ENCODE data around the gene SP8. TPM values are rescaled to one million over a fixed set of nuclear protein-coding genes. Genes with fewer than 3 reads are reported as not detected.
"Not testable (repeated sequence)": the region's sequence is repeated elsewhere in the genome, so short reads cannot be mapped to it uniquely, and the experiment has no call there.

SP8 gene
- total RNA-seq, result 4.5 TPM

DNA sequence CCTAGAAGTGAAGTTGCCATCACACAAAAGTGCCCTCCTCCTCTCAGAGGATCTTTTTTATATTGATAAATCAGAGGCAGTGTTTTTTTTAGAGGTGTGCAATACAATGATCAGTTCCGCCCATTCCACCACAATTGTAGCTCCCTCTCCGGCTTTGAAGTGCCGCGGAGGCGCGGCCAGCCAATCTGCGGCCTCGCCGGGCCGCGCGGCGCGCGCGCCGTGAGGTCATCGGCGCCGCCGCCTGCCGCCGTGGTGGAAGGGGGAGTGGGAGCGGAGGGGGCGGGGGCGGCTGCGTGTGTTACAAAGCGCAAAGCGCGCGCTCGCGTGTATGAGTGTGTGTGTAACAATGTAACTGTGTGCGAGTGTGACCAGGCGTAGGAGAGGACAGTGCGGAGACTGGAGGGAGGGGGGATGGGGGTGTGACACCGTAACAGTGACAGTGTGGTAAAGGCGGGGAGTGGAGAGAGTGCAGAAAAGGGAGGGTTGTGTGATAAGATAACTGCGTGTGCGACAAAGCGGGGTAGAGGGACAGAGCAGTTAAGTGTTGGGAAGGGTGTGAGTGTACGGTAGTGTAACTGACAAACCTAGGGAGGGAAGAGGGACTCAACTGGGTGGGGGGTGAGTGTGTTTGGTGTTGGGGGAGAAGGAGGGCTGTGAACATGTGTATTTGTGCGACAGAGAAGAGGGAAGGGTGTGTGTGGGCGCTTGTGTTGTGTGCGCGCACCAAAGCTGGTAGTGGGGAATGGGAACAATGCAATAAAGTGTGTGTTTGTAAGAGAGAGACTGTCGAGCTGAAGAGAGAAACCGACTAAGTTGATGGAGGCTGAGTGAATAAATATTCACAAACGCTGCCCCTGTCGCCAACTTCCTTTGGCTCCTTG, at the start of gene SP8:
Gene SP8, minus strand, starts transcription at position 108 of the 881 bp plus-strand sequence. Its CDS starts 88 bp downstream, at position 20.
- peak; percentile 56 to 72 for DNase-seq (ENCODE audit: low spot score in 2 of 2)
- FAIRE-seq, result no peak

DNA sequence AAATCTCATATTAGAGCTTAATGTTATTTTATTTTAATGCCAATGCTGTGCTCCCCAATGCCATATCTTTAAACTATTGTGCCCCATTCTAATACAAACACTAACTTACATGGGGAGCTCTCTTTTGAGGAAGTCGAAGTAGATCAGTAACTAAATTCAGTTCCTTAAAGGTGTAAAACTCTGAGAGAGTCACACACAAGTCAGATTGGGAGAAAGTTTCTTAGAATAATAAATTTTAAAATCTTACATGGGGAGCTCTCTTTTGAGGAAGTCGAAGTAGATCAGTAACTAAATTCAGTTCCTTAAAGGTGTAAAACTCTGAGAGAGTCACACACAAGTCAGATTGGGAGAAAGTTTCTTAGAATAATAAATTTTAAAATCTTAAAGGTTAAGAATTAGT, 49.7 kb upstream of the SP8 start:
- DNase-seq (ENCODE audit: low spot score in 2 of 2); FAIRE-seq: not testable (repeated sequence)

DNA sequence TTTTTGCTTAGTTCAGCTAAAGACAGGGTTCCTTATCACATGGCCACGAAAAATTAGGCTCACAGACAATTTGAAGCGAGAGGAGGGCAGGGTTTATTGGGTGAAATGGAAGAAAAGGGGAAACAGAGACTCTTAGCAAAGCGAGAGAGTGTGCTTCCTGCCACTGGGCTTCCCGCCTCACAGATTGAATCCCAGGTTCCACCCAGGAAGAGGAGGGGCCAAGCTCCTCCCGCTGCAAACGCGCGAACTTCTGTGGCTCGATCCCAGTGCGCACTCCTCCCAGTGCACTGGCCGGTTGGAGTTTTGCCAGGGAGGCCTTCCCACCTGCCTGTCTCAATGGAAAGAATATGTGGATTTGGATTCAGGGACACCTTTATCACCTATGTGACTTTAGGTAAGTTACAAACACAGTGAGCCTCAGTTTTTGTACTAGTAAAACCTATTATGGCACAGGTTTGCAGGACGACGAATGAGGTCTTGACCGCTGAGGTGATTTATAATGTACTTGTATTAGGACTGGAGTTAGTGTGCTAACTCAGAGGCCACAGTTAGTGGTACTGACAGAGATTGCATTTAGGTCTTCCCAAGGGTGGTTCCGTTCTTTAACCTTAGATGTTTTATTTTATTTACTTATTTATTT, 48.5 kb upstream of the SP8 start:
- FAIRE-seq (no peak), DNase-seq (ENCODE audit: low spot score in 2 of 2) (no peak)

DNA sequence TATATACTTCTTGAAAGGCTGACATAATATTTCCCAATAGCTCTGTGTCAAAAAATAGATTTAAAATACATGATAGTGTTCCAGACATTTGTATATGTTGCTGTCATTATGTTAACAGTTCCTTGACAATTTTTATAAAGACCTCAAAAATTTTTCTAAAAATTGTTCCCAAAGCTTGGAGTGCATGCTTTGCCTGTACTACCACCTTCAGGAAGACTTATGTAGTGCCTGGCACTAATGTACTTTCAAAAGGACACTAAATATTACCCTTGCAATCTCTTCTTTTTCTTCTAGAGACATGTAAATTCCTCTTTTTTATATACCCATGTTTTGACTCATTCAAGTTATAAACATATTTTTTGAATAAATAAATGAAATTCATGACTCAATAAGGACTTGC, 48.0 kb upstream of the SP8 start:
- FAIRE-seq (no peak), DNase-seq (ENCODE audit: low spot score in 2 of 2) (no peak)

- DNase-seq (ENCODE audit: low spot score in 2 of 2) (no peak), FAIRE-seq (no peak)
Observed at GRCh38 chr7:20831956-20832355, 45.3 kb upstream of the SP8 start.

GRCh38 chr7:20831451-20831850, 44.8 kb upstream of the SP8 start:
- FAIRE-seq (no peak), DNase-seq (ENCODE audit: low spot score in 2 of 2) (no peak)

GRCh38 chr7:20828947-20829346, 42.3 kb upstream of the SP8 start:
- FAIRE-seq, result no peak
- DNase-seq (ENCODE audit: low spot score in 2 of 2), result no peak

DNA sequence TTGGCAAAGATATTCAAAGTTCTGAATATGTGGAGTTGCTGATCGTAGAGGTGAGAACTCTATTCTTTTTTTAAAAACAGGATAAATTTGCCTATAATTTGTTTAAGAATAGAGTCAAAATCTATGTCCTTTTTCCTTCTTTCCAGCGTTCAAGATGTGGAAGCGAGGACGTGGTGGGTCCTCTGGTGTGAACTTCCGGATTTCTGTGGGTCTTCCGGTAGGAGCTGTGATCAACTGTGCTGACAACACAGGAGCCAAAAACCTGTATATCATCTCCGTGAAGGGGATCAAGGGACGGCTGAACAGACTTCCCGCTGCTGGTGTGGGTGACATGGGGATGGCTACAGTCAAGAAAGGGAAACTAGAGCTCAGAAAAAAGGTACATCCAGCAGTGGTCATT, 40.5 kb upstream of the SP8 start:
- FAIRE-seq (no peak), DNase-seq (ENCODE audit: low spot score in 2 of 2) (no peak)

DNA sequence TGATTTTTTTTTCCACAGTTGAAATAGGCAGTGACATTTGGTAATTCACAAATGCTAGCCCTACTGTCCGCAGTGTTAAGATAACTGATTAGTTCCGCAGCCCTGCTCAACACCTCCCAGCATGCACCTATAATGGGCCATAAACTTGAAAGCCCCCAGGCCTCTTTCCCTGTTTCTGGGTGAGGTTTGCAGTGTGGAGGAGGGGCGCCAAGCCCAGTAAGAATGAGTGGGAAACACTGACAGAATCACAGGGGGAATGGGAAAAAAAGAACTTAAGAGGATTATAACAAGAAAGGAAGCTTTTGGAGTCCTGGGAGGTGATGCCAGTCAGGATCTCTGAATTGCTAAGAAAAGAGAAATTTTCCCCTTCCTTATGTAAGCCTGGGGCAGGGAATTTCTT, 39.6 kb upstream of the SP8 start:
- DNase-seq (ENCODE audit: low spot score in 2 of 2) (no peak), FAIRE-seq (no peak)

GRCh38 chr7:20825555-20825954, 38.9 kb upstream of the SP8 start:
- DNase-seq (ENCODE audit: low spot score in 2 of 2) (no peak), FAIRE-seq (no peak)

DNA sequence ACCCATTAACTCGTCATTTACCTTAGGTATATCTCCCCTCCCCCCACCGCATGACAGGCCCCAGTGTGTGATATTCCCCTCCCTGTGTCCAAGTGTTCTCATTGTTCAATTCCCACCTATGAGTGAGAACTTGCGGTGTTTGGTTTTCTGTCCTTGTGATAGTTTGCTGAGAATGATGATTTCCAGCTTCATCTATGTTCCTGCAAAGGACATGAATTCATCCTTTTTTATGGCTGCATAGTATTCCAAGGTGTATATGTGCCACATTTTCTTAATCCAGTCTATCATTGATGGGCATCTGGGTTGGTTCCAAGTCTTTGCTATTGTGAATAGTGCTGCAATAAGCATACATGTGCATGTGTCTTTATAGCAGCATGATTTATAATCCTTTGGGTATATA, 34.7 kb upstream of the SP8 start:
- not testable (repeated sequence) for DNase-seq (ENCODE audit: low spot score in 2 of 2); FAIRE-seq

DNA sequence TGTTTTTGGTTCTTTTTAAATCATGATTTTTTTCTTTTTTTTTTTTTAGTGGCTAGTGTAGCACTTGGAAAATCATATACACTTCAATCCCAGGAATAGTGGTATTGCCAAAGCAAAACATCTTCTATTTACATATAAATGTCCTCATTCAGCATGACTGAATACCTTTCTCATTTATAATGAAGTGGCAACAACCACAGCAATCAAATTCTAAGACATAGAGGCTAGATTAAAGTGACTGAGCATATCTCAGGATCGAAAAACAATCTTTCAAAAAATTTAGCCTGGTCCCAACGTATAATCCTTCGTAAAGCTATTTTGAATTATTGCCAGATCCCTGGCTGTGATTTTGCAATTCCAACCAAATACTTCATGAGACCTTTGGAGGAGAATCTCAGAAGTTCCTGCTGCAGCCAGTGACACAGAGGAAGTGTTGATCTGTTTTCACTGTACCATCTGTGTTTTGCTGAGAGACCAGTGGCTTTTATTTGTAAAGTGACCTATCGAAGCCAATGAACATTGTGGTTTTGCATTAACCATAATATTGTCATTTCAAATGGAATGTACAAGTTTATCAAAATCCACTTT, 29.8 kb upstream of the SP8 start:
- no peak for FAIRE-seq
- DNase-seq (ENCODE audit: low spot score in 2 of 2), result no peak

GRCh38 chr7:20804345-20804744, 17.7 kb upstream of the SP8 start:
- FAIRE-seq (no peak), DNase-seq (ENCODE audit: low spot score in 2 of 2) (no peak)

GRCh38 chr7:20799566-20800366, 13.1 kb upstream of the SP8 start:
- DNase-seq (ENCODE audit: low spot score in 2 of 2) (peak in 1 of 2 donors; percentile 6), FAIRE-seq (no peak)

- FAIRE-seq, result no peak
- no peak for DNase-seq (ENCODE audit: low spot score in 2 of 2)
Observed at GRCh38 chr7:20798694-20799121, 12.0 kb upstream of the SP8 start.

DNA sequence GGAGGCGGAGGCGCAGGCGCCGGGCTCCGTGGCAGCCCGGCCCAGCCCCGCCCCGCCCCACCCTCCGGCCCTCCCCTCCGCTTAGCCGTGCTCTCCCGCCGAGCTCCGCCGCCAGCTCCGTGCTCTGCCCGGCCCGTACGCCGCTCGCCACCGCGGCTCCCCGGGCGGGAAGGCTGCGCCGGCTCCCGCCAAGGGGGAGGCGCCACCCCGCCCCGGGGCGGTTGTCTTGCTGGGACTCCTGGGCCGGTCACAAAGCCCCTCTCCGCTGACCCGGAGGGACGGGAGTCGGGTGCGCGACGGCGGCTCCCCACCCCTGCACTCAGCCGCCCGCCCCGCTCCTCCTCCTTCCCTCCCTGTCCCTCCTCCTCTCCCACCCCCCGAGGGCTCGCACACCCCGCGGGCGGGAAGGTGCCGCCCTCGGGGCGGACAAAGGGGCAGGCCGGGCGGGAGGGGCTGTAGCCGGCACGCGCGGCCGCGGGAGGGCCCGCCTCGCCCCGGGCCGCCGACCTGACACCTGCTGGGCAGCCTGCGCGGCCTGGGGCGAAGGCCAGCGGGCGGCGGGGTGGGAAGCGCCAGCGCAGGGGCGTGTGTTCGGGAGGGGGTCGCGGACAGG, 11.5 kb upstream of the SP8 start:
- DNase-seq (ENCODE audit: low spot score in 2 of 2) (peak; percentile 53 to 70), FAIRE-seq (no peak)

GRCh38 chr7:20797462-20798080, 10.9 kb upstream of the SP8 start:
- DNase-seq (ENCODE audit: low spot score in 2 of 2) (no peak), FAIRE-seq (no peak)

DNA sequence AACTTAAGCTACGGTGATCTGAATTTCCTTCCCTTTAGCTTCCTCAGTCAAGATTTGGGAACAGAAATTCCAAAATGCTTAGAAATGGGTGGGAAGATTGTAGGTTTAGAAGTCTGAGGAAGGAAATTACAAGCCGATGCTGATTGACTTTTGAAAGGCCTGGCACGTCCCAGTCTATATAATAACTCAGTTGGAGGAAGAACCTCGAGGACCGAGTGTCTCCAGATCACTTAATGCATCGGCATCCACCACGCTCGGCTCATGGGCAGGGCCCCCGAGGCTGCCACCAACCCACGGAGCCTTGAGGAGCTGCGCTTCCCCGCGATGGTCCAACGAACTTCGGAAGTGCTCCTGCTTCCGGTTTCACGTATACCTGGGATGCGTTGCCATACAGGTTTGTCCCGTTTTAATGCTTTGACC, 10.4 kb upstream of the SP8 start:
- DNase-seq (ENCODE audit: low spot score in 2 of 2) (no peak), FAIRE-seq (no peak)

DNA sequence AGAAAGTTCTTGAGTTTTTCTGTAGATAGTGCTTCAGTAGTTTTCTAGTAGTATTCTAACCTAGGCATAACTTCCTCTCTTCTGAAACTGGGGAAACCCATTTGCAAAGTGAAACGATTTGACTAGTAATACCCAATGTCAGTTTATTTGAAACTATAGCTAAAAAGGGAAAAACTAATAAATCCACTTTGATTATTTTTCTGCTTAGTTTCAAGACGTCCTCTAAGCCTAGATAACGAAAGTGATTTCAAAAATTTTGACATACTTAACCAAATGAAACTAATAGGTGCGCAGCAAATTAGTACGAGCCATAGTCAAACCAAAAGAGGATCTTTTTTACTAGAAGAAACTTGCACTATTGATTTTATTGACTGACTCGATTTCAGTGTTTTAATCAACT, 9.8 kb upstream of the SP8 start:
- DNase-seq (ENCODE audit: low spot score in 2 of 2) (no peak), FAIRE-seq (no peak)

DNA sequence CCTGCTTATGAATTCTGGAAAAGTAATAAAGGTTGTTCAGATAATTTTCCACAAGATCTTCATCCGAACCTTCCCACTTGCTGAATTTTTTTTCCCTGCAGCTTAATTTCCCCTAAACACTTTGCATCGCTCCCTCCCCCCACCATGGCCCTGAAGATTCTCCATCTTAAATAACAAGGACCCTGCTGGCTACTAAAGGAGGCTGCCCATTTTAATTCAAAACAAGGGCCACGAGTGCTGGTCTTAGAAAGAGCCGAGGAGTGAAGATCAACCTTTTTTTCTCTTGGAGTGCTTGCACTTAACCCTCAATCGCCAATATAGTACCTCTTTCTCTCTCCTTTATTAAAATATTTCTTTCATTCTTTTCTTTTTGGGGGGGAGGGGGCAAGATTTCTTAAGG, 9.2 kb upstream of the SP8 start:
- no peak for FAIRE-seq
- no peak for DNase-seq (ENCODE audit: low spot score in 2 of 2)
